ENCODE data around the gene OPA1.
A peak's percentile ranks its signal among the peaks of the same experiment; 100 is the strongest.
"Not testable (repeated sequence)": the region's sequence is repeated elsewhere in the genome, so short reads cannot be mapped to it uniquely, and the experiment has no call there.

Gene OPA1

DNA sequence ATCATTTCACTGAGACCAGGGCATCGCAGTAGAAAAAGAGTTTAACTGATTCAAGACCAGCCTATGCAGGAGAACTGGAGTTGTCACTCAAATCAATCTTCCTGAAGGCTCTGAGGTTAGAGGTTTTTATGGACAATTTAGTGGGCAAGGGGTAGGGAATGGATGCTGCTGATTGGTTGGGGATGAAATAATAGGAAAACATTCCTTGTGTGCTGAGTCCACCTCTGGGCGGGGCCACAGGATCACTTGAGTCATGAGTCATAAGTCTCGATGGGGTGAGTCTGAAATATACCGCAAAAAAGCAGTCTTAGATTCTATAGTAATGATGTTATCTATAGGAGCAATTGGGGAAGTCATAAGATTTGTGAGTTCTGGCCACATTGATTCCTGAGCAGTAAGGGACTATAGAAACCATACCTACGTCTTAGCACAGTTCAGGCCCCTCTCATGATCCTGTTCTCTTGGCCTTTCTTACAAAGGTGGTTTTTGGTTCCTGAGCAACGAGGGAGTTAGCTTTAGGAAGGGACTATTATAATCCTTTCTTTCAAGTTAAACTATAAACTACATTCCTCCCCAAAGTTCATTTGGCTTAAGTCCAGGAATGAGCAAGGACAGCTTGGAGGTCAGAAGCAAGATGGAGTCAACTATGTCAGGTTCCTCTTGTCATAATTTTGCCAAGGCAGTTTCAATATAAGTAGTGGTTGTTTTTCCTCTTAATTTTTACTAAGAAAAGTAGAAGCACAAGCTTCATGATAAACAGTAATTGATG is 2.7 kb upstream of the OPA1 start:
- no peak for DNase-seq

GRCh38 chr3:193593668-193594030 is 641 bp downstream of the OPA1 start:
- DNase-seq = peak; percentile 35

DNA sequence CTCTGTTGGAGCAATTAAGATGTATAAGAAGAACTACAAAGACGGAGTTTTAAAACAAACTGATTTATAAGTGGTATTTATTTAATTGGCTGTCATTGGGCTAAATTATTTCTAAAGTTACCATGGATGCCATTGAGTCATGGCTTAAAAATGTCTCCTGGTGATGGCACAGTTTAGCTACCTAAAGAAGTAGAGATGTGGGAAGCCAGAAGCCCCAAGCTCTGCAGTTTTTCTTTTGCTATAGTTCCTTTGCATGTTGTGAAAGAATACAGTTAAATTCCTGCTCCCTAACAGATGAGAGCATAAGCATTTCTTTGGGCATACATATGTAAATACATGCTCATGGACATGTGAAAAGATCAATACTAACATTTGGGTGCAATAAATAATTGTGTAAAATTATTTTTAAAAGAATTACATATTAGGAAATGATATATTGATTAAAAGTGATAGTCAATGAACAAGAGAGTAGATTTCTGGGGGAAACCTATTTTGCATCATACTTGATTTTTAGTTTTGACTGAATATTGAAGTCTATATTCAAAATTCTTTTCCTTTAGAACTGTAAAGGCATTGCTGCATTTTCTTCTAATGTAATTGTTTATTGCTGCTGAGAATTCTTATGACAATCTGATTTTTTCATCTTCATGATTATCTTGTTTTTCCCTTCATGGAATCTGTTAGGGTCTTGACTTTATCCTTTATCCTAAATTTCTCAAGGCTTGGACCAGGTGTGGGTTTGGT is 2.1 kb downstream of the OPA1 start:
- no peak for DNase-seq

GRCh38 chr3:193595939-193596487 is 3.0 kb downstream of the OPA1 start:
- no peak for DNase-seq

DNA sequence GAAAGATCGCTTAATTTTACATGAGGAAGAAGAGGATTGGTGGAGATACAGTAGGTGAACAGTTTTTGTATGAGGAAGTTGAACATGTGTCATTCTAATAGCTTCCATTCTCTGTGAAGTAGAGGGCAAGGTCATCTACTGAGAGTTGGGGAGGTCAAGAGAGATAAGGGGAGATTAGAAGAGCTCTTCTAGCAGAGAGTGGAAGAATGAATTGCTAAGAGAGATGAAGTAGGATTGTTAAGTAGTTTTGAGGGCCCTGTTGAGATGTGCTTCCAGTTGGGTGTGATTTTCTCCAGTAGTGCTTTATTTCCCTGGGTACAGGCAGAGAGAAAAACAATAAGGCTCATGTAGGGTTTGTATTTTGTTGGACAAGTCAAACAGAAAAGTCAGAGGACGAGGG is 5.2 kb downstream of the OPA1 start:
- DNase-seq = no peak

DNA sequence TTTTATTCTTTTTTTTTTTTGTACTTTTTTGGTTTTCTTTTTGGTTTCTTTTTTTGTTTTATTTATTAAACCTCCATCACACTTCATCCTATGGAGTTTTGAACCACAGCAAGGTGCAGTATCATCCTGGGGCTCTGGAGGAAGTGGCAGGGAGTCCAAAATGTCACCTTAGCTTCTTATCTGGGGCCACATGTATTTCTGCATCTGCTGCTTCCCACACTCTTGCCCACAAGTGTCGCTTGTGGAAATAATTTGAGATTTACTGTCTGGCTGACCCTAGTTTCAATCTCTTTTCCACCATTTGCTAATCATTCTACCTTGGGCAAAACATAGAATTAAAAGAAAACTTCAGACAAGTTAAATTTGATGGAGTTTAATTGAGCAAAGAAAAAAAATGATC is 6.4 kb downstream of the OPA1 start:
- no peak for DNase-seq

DNA sequence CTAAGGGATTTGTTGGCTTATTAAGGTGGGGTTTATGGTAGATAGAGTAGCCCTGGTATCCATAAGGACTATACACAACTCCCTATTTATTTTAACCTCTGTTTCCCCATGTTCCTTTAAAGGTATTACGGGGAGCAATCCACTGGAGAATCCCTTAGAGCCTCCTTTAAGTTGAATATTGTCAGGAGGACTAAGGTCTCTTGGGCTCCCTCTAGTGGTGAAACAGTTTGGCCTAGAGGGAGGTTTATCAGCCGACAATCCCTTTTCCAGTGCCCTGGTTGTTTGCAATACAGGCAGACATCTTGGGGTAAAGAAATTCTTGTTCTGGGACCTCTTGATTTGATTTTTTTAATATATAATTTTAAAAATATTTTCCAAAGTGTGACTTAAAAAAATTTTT is 12.9 kb downstream of the OPA1 start:
- peak; percentile 50 for DNase-seq

GRCh38 chr3:193606892-193607291 is 13.9 kb downstream of the OPA1 start:
- DNase-seq = not testable (repeated sequence)

GRCh38 chr3:193610516-193610915 is 17.5 kb downstream of the OPA1 start:
- DNase-seq = not testable (repeated sequence)

GRCh38 chr3:193614430-193614829 is 21.4 kb downstream of the OPA1 start:
- DNase-seq = no peak

DNA sequence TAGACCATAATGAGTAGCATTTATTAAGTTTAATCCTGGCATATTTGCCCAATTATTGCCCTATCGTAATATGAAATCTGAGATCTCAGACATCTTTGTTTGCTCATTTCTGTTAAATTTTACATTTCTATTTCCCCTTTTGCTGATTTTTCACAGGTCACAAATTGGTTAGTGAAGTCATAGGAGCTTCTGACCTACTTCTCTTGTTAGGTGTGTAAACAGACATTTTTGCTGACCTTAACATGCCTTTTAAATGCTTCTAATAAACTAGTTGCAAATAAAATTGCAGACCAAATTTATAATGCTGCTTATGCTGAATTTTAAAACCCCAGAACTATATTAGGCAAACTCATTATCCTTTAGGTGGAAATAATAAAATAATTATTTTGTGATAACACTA is 24.6 kb downstream of the OPA1 start:
- DNase-seq = no peak

GRCh38 chr3:193620057-193620456 is 27.0 kb downstream of the OPA1 start:
- no peak for DNase-seq

- no peak for DNase-seq
Measured at GRCh38 chr3:193620650-193621049, 27.6 kb downstream of the OPA1 start.

DNA sequence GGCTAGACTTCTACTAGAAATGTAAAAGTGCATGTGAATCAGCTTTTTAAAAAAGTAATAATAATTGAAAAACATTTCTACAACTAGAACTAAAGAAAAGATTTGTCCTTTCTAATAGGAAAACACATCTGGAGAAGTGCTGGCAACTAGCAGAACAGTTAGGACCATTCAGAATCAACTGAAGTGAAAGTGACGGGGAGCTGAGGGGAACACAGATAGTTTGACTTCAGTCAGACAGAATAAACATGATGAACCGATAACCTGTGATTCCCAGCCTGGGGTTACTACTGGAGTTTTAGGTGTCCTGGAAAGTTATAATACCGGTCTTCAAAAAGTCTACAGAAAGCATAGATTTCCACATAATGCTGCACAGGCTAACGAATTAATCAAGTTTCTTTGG is 28.1 kb downstream of the OPA1 start:
- no peak for DNase-seq

GRCh38 chr3:193630005-193630404 is 37.0 kb downstream of the OPA1 start:
- no peak for DNase-seq

GRCh38 chr3:193637831-193638230 is 44.8 kb downstream of the OPA1 start:
- DNase-seq = no peak

DNA sequence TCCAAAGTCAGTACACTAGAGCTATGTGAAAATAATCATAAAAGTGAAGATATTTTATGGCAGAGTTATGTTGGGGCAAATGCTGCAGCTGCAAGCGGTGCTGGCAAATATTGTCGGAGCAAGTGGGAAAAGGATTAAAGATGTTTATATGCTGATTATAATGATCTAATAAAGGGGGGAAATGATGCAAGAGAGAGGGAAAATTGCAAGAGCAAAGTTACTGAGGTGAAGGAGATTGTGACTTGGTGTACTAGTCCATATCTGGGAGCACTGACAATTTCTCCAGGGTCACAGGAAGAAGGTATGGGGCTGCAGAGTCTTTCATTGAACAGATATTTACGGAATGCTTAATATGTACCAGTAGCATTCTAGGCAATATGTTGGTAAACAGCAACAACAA is 45.8 kb downstream of the OPA1 start:
- DNase-seq = no peak

GRCh38 chr3:193640165-193640715 is 47.2 kb downstream of the OPA1 start:
- DNase-seq = no peak

DNA sequence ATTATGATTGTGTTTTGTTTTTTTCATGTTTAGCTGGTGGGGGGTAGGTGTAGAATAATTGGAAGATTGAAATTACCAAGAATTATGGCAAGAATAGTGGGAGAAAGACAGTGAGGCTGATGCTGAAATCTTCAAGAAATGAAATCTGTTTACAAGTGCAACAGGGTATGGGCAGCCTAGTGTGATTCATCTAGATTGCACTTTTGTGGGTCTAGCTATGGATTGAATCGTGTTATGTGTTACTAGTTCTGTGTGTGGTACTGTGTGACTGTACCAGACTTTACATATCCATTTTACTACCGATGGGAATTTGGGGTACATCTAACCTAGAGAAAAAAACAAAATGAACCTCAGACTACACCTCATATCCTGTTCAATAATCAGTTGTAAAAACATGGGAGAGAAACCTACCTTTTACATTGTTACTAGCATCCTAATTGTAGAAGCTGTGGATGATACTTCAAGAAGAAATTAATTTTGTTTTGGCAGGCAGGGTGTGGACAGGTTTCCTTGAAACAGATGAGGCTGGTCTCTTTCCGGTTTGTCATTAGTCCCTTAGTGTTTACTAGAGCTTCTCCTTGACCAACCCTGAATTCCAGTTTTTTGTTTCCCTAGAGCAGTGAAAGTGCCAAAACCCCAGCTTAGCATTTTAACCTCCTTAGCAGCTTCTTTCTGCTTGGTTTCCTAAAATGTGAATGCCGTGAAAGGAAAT is 47.9 kb downstream of the OPA1 start:
- DNase-seq = no peak

GRCh38 chr3:193641440-193641775 is 48.4 kb downstream of the OPA1 start:
- DNase-seq = no peak

DNA sequence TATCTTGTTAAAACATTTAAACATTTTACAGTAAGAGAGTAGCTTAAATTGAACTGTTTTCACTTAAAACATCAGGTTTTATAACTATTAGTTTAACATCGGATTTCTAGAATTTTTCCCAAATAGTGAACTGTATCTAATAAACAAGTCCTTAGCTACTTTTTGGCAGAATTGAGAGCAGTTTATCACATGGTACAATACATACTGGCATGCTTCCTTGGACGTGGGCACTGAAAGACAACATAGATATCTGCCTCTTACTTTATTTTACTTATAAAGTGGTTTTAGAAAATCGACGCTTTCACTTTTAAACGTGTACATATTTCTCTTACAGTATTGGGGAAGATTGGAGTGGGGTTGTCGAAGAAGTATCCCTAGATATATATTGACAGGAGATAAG is 52.8 kb downstream of the OPA1 start:
- no peak for DNase-seq

DNA sequence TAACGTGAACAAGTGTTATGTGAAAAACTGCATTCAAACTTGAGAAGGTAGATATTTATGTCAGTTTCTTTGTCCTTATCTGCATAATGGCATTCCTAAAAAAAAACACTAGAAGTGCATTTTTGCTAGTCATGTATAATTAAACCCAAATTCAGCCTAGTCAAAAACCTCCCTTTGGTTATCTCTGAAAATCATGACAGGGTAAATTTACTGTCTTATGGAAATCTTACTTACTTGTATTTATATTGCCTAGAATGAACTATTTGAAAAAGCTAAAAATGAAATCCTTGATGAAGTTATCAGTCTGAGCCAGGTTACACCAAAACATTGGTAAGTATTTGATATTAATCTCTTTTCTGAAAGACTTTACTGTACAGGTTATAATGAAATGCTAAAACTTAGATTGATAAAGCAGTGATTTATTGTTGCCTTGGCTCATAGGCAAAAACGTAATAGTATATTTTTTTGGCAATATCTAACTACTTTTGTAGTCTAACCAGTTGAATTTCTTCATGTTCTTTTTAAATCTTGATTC is 55.6 kb downstream of the OPA1 start:
- DNase-seq = no peak

GRCh38 chr3:193650585-193650984 is 57.6 kb downstream of the OPA1 start:
- no peak for DNase-seq

All from central memory CD4-positive, alpha-beta T cell (primary cell).